Stimulated activated CD4-positive, alpha-beta T cell treated with anti-CD3 and anti-CD28 coated beads, Interleukin-2, amount 100 ng/mL, for 48 hours (primary cell): ENCODE measurements around the gene XRCC4.
"Not testable (repeated sequence)": the region's sequence is repeated elsewhere in the genome, so short reads cannot be mapped to it uniquely, and the experiment has no call there.

Experiments used
- DNase-seq, 2 donors: peaks; one replicate each; pipeline ENCODE4 v3.0.0-alpha.2; 2020

The XRCC4 gene

GRCh38 chr5:83283761-83284160 is 206.4 kb downstream of the XRCC4 start:
- DNase-seq = no peak

GRCh38 chr5:83285661-83286398 is 208.5 kb downstream of the XRCC4 start:
- no peak for DNase-seq

GRCh38 chr5:83294246-83294645 is 216.9 kb downstream of the XRCC4 start:
- DNase-seq = no peak

- no peak for DNase-seq
Observed at GRCh38 chr5:83299353-83299752, 222.0 kb downstream of the XRCC4 start.

- peak; percentile 0 to 1 for DNase-seq
Observed at GRCh38 chr5:83306572-83307241, 229.4 kb downstream of the XRCC4 start.

GRCh38 chr5:83312663-83313062 is 235.3 kb downstream of the XRCC4 start:
- no peak for DNase-seq

- no peak for DNase-seq
Observed at GRCh38 chr5:83313436-83313835, 236.1 kb downstream of the XRCC4 start.

GRCh38 chr5:83321483-83322055 is 244.2 kb downstream of the XRCC4 start:
- no peak for DNase-seq

GRCh38 chr5:83322273-83322924 is 245.1 kb downstream of the XRCC4 start:
- no peak for DNase-seq

- no peak for DNase-seq
Observed at GRCh38 chr5:83323557-83324180, 246.3 kb downstream of the XRCC4 start.

GRCh38 chr5:83331842-83332241 is 254.5 kb downstream of the XRCC4 start:
- no peak for DNase-seq

- DNase-seq = no peak
Observed at GRCh38 chr5:83337453-83338035, 260.2 kb downstream of the XRCC4 start.

GRCh38 chr5:83340511-83340918 is 263.2 kb downstream of the XRCC4 start:
- no peak for DNase-seq

GRCh38 chr5:83341815-83342334 is 264.5 kb downstream of the XRCC4 start:
- no peak for DNase-seq

- DNase-seq = no peak
Observed at GRCh38 chr5:83342465-83342864, 265.1 kb downstream of the XRCC4 start.

GRCh38 chr5:83343299-83343698 is 266.0 kb downstream of the XRCC4 start:
- DNase-seq = no peak

GRCh38 chr5:83345423-83345822 is 268.1 kb downstream of the XRCC4 start:
- no peak for DNase-seq

- DNase-seq = no peak
Observed at GRCh38 chr5:83348281-83348780, 271.0 kb downstream of the XRCC4 start.

GRCh38 chr5:83353231-83353630 is 275.9 kb downstream of the XRCC4 start:
- DNase-seq = no peak

- DNase-seq = no peak
Observed at GRCh38 chr5:83353774-83354173, 276.4 kb downstream of the XRCC4 start.

GRCh38 chr5:83354958-83355357 is 277.6 kb downstream of the XRCC4 start:
- DNase-seq = no peak

GRCh38 chr5:83355482-83356014 is 278.2 kb downstream of the XRCC4 start:
- not testable (repeated sequence) for DNase-seq
